Measurements from ENCODE around the gene MEAK7.

DNA sequence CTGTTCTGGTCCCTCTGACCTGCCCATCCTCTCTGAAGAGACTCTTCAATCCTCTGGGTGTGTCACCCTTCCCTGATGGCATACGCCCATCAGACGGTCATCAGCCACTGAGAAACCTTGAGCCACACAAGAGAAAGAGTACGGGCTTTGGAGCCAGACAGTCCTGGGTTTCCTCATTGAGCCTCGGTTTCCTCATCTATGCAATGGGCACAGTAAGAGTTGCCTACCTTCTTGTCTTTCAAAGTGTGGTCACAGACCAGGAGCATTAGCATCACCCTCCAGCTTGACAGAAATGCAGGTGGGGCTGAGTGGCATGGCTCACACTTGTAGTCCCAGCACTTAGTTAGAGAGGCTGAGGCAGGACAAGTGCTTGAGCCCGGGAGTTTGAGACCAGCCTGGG, 26.1 kb upstream of the MEAK7 start:
- TF ChIP-seq CTCF (IDR thresholded peaks at IDR 0.05) (no peak), POLR2AphosphoS5 (IDR thresholded peaks at IDR 0.05) (no peak), POLR2A (IDR thresholded peaks at IDR 0.05) (no peak), EP300 (IDR thresholded peaks at IDR 0.05; ENCODE audit: low read depth) (no peak)

Data from transverse colon (tissue), 4 donors.